H1 (cell line): Measurements from ENCODE around the gene MACROD2. TPM values are rescaled to one million over a fixed set of nuclear protein-coding genes. Genes with fewer than 3 reads are reported as not detected.

Experiments used
- CTCF ChIA-PET: fragments of 300-600 bp; sonication (Branson Sonifier 250); formaldehyde crosslinking; loops from one replicate; lab custom pipeline; 2021; ENCODE audit not compliant: partially characterized antibody; lab: Charles Lee
- POLR2A ChIA-PET: fragments of 300-600 bp; sonication (Branson Sonifier 250); formaldehyde crosslinking; loops from one replicate; lab custom pipeline; 2021; ENCODE audit warnings: inconsistent platforms; ENCODE audit not compliant: partially characterized antibody; lab: Charles Lee
- DNase-seq, 2 experiments: peaks; one replicate each; pipeline versions ENCODE4 v3.0.0 to v3.0.0-alpha.2; 2010 to 2022; ENCODE audit warnings: low spot score in 2 of 2, low read depth in 1 of 2, mixed read lengths in 1 of 2
- FAIRE-seq: peaks from 2 replicates; lab custom pipeline; 2011; peaks lifted over from hg19 to GRCh38; lab: Jason Lieb, UNC
- H2AFZ ChIP-seq: 2 replicates; pipeline ENCODE4 v1.8.1; 2012; ENCODE audit warnings: low read length, inconsistent platforms
- H2AK5ac ChIP-seq: 2 replicates; pipeline ENCODE4 v1.6.1; 2013; ENCODE audit warnings: low read depth, low read length
- H2BK120ac ChIP-seq: replicated peaks from 2 replicates; pipeline ENCODE3; 2013; ENCODE audit warnings: low read depth, low read length, inconsistent platforms
- H2BK12ac ChIP-seq: 2 replicates; pipeline ENCODE4 v1.6.1; 2013; ENCODE audit warnings: low read depth, low read length
- H2BK15ac ChIP-seq: 2 replicates; pipeline ENCODE4 v1.6.1; 2013; ENCODE audit warnings: low read length
- H2BK20ac ChIP-seq: 2 replicates; pipeline ENCODE4 v1.6.1; 2013; ENCODE audit warnings: low read length
- H2BK5ac ChIP-seq: 2 replicates; pipeline ENCODE4 v1.6.1; 2013; ENCODE audit warnings: low read depth, low read length
- H3K14ac ChIP-seq: 2 replicates; pipeline ENCODE4 v1.6.1; 2013; ENCODE audit warnings: inconsistent platforms; ENCODE audit not compliant: insufficient read length
- H3K18ac ChIP-seq: 2 replicates; pipeline ENCODE4 v1.6.1; 2013; ENCODE audit warnings: low read length; ENCODE audit errors: extremely low read depth
- H3K23ac ChIP-seq: 2 replicates; pipeline ENCODE4 v1.6.1; 2013; ENCODE audit warnings: inconsistent platforms; ENCODE audit not compliant: insufficient read length
- H3K23me2 ChIP-seq: 2 replicates; pipeline ENCODE4 v1.6.1; 2013; ENCODE audit warnings: low read depth, low read length
- H3K27ac ChIP-seq: 2 replicates; pipeline ENCODE4 v1.6.1; 2011; ENCODE audit warnings: low read depth, low read length, inconsistent platforms
- H3K27me3 ChIP-seq, 4 experiments: replicated peaks in 1 of 4; 1 replicate in 1 of 4; 2 replicates in 3 of 4; pipeline versions ENCODE4 v1.6.1 to v1.8.1; 2011 to 2013; ENCODE audit warnings: low read length in 3 of 4, mild to moderate bottlenecking in 3 of 4, inconsistent platforms in 2 of 4, mixed read lengths in 2 of 4, moderate library complexity in 1 of 4; ENCODE audit not compliant: control insufficient read depth in 3 of 4, insufficient read depth in 3 of 4; ENCODE audit errors: extremely low read depth in 1 of 4
- H3K36me3 ChIP-seq, 4 experiments: 2 replicates each; pipeline versions ENCODE4 v1.6.1 to v1.8.1; 2011 to 2013; ENCODE audit warnings: mild to moderate bottlenecking in 4 of 4, low read length in 3 of 4, moderate library complexity in 2 of 4, control low read depth in 1 of 4, inconsistent platforms in 1 of 4; ENCODE audit not compliant: insufficient read depth in 4 of 4, control insufficient read depth in 2 of 4
- H3K4ac ChIP-seq: replicated peaks from 2 replicates; pipeline ENCODE3; 2013; ENCODE audit warnings: low read length, low read depth, mixed read lengths, inconsistent platforms; ENCODE audit not compliant: insufficient read length
- H3K4me1 ChIP-seq, 4 experiments: replicated peaks in 1 of 4; 1 replicate in 1 of 4; 2 replicates in 3 of 4; pipeline versions ENCODE4 v1.6.1 to v1.8.1; 2011 to 2013; ENCODE audit warnings: low read length in 3 of 4, inconsistent platforms in 2 of 4, mixed read lengths in 1 of 4; ENCODE audit not compliant: insufficient read depth in 4 of 4, control insufficient read depth in 3 of 4
- H3K4me2 ChIP-seq, 2 experiments: 2 replicates each; pipeline versions ENCODE4 v1.6.1 to v1.8.1; 2011 to 2013; ENCODE audit warnings: low read depth in 2 of 2, low read length in 2 of 2, control low read depth in 1 of 2, inconsistent platforms in 1 of 2, mild to moderate bottlenecking in 1 of 2; ENCODE audit not compliant: insufficient read depth in 1 of 2
- H3K4me3 ChIP-seq, 4 experiments: fragments of 200-600, 300-600 bp in 1 of 4; sonication (generic), shearing (Covaris generic), sonication (Bioruptor Twin) in 1 of 4; 2 replicates each; pipeline versions ENCODE4 v1.5.1 to v1.8.1; 2011 to 2016; ENCODE audit warnings: low read length in 4 of 4, low read depth in 3 of 4, control low read depth in 2 of 4, inconsistent platforms in 2 of 4, mild to moderate bottlenecking in 2 of 4, mixed read lengths in 1 of 4, moderate library complexity in 1 of 4; ENCODE audit not compliant: insufficient read depth in 2 of 4; ENCODE audit errors: extremely low read depth in 1 of 4
- H3K56ac ChIP-seq: replicated peaks from 2 replicates; pipeline ENCODE3; 2013; ENCODE audit warnings: low read depth, mild to moderate bottlenecking, mixed read lengths, low read length, inconsistent platforms; ENCODE audit not compliant: insufficient read length
- H3K79me1 ChIP-seq: 2 replicates; pipeline ENCODE4 v1.6.1; 2013; ENCODE audit warnings: low read depth, low read length, control low read depth
- H3K79me2 ChIP-seq, 2 experiments: 2 replicates each; pipeline versions ENCODE4 v1.6.1 to v1.8.1; 2012 to 2013; ENCODE audit warnings: low read length in 2 of 2, mild to moderate bottlenecking in 2 of 2, inconsistent platforms in 1 of 2; ENCODE audit not compliant: insufficient read depth in 2 of 2, control insufficient read depth in 1 of 2
- H3K9ac ChIP-seq, 4 experiments: replicated peaks in 1 of 4; 1 replicate in 1 of 4; 2 replicates in 3 of 4; pipeline versions ENCODE4 v1.6.1 to v1.8.1; 2011 to 2013; ENCODE audit warnings: low read depth in 3 of 4, low read length in 3 of 4, control low read depth in 2 of 4, mild to moderate bottlenecking in 2 of 4, moderate library complexity in 2 of 4, inconsistent platforms in 1 of 4; ENCODE audit errors: extremely low read depth in 1 of 4
- H3K9me3 ChIP-seq, 2 experiments: 2 replicates each; pipeline versions ENCODE4 v1.6.1 to v1.8.1; 2012 to 2013; ENCODE audit warnings: mild to moderate bottlenecking in 2 of 2, moderate library complexity in 2 of 2, control low read depth in 1 of 2, inconsistent platforms in 1 of 2, low read depth in 1 of 2, low read length in 1 of 2, mixed read lengths in 1 of 2; ENCODE audit not compliant: insufficient read depth in 2 of 2
- H4K20me1 ChIP-seq, 2 experiments: replicated peaks in 1 of 2; 2 replicates each; pipeline versions ENCODE3 to v1.8.1; 2011 to 2013; ENCODE audit warnings: inconsistent platforms in 2 of 2, low read length in 2 of 2, mild to moderate bottlenecking in 1 of 2; ENCODE audit not compliant: insufficient read depth in 2 of 2, control insufficient read depth in 1 of 2
- H4K5ac ChIP-seq: 2 replicates; pipeline ENCODE4 v1.6.1; 2013; ENCODE audit warnings: low read length, low read depth, mixed read lengths, inconsistent platforms; ENCODE audit not compliant: insufficient read length
- H4K8ac ChIP-seq: 2 replicates; pipeline ENCODE4 v1.8.0; 2013; ENCODE audit warnings: mild to moderate bottlenecking, moderate library complexity, low read length, inconsistent platforms; ENCODE audit not compliant: insufficient read depth; ENCODE audit errors: extremely low read depth
- H4K91ac ChIP-seq: replicated peaks from 2 replicates; pipeline ENCODE3; 2013; ENCODE audit warnings: low read length, mixed read lengths, inconsistent platforms; ENCODE audit not compliant: insufficient read length
- ASH2L ChIP-seq: fragments of 200-600, 300-600 bp; sonication (generic); IDR thresholded peaks from one replicate; pipeline ENCODE4 v1.7.1; 2017; ENCODE audit warnings: low read length
- BACH1 ChIP-seq: IDR thresholded peaks from 2 replicates; pipeline ENCODE4 v1.6.1; 2012; ENCODE audit warnings: low read length, improper control_type of control experiment
- EP300 ChIP-seq, 2 experiments: IDR thresholded peaks; 1 replicate in 1 of 2; 2 replicates in 1 of 2; pipeline ENCODE4 v1.6.1; 2011 to 2012; ENCODE audit warnings: low read depth in 2 of 2, low read length in 2 of 2, mild to moderate bottlenecking in 2 of 2, borderline replicate concordance in 1 of 2, inconsistent platforms in 1 of 2, moderate library complexity in 1 of 2
- EZH2 ChIP-seq: fragments of 200-600 bp; sonication (generic); IDR thresholded peaks from 2 replicates; pipeline ENCODE4 v1.7.1; 2012; ENCODE audit warnings: low read depth, mild to moderate bottlenecking, moderate library complexity, low read length, inconsistent platforms; ENCODE audit not compliant: severe bottlenecking
- HDAC6 ChIP-seq: IDR thresholded peaks from one replicate; pipeline ENCODE4 v1.7.1; 2012; ENCODE audit warnings: low read depth, mild to moderate bottlenecking, inconsistent platforms, low read length, moderate library complexity
- KDM4A ChIP-seq: IDR thresholded peaks from one replicate; pipeline ENCODE4 v1.7.1; 2012; ENCODE audit warnings: low read depth, mild to moderate bottlenecking, moderate library complexity, low read length, inconsistent platforms; ENCODE audit not compliant: severe bottlenecking
- PHF8 ChIP-seq: fragments of 200-600 bp; sonication (generic); conservative IDR thresholded peaks from 2 replicates; pipeline ENCODE4 v1.7.1; 2012; ENCODE audit warnings: low read depth, mild to moderate bottlenecking, inconsistent platforms, low read length, moderate library complexity
- RBBP5 ChIP-seq: IDR thresholded peaks from 2 replicates; pipeline ENCODE4 v1.7.1; 2012; ENCODE audit warnings: low read depth, mild to moderate bottlenecking, inconsistent platforms, low read length, moderate library complexity, borderline replicate concordance
- SP1 ChIP-seq: IDR thresholded peaks from 2 replicates; pipeline ENCODE4 v1.6.1; 2011; ENCODE audit warnings: low read depth, low read length
- SRF ChIP-seq: IDR thresholded peaks from 2 replicates; pipeline ENCODE4 v1.6.1; 2011; ENCODE audit warnings: mild to moderate bottlenecking, low read depth, low read length, moderate library complexity
- TAF1 ChIP-seq: IDR thresholded peaks from 2 replicates; pipeline ENCODE4 v1.6.1; 2011; ENCODE audit warnings: mild to moderate bottlenecking, low read depth, low read length
- WGBS, 2 experiments: shearing (Covaris generic) in 1 of 2; methylation state at CpG; one replicate each; pipeline versions ENCODE4 v1.1.6 to v1.1.7; 2013 to 2015; ENCODE audit warnings: low lambda C conversion rate in 2 of 2, mixed read lengths in 2 of 2, inconsistent platforms in 1 of 2, low coverage in 1 of 2, missing lambda C conversion rate in 1 of 2; ENCODE audit not compliant: insufficient replicate concordance in 2 of 2, insufficient coverage in 1 of 2, insufficient read length in 1 of 2; ENCODE audit errors: extremely low coverage in 1 of 2, missing lambda C conversion rate in 1 of 2; 5-methylcytosine and 5-hydroxymethylcytosine counted together
- polyA plus RNA-seq, 7 experiments: library from polyadenylated mRNA; depleted of rRNA in 3 of 7; stranded (reverse) in 5 of 7; unstranded in 2 of 7; fragments of >200 nt in 5 of 7; fragments of 200-250 nt in 2 of 7; gene quantifications; 1 replicate in 5 of 7; 2 replicates in 1 of 7; 4 replicates in 1 of 7; pipeline versions ENCODE4 v1.2.1 to v1.2.3, GENCODE V29; 2011 to 2013; ENCODE audit warnings: missing spikeins in 2 of 7, mixed read lengths in 2 of 7
- total RNA-seq: library from RNA; stranded (reverse); fragmentation: NEBNext Ultra II Directional; extraction: Animal tissue kit (Norgen Biotek cat#: 25700); gene quantifications from 2 replicates; pipeline ENCODE4 v1.2.1, GENCODE V29; 2021
- TF ChIP-seq, protein P1 (sequence below), 3 experiments: IDR thresholded peaks; 1 replicate in 2 of 3; 2 replicates in 1 of 3; pipeline versions ENCODE4 v1.5.1 to v1.6.1; 2011; ENCODE audit warnings: low read length in 3 of 3, mild to moderate bottlenecking in 3 of 3, inconsistent platforms in 2 of 3, low read depth in 1 of 3, moderate library complexity in 1 of 3; ENCODE audit not compliant: insufficient read depth in 1 of 3; ENCODE audit errors: control extremely low read depth in 1 of 3

Gene MACROD2
- total and polyA plus RNA-seq, 2 of the 8 experiments (the other 6 are each of a cell fraction or from before 2014, with no cell fraction given), result 0.70 to 3.9 TPM

GRCh38 chr20:15058841-15059240, 1063.5 kb downstream of the MACROD2 start:
- Histone ChIP-seq H3K27me3 (no peaks in the 10 kb centered on the region), H2AFZ (no peak overlapping the region), H3K4ac (no peak overlapping the region), H3K4me2 (no peak overlapping the region), H3K9me3 (no peaks in the 10 kb centered on the region), H3K9ac (no peak overlapping the region), H2BK20ac (no peak overlapping the region), H3K14ac (no peak overlapping the region), H3K18ac (no peak overlapping the region), H2BK15ac (no peak overlapping the region), H3K79me2 (no peaks in the 10 kb centered on the region), H2AK5ac (no peak overlapping the region), H4K8ac (no peak overlapping the region), H3K27ac (no peak overlapping the region), H4K20me1 (no peaks in the 10 kb centered on the region), H2BK12ac (no peak overlapping the region), H3K23ac (no peak overlapping the region), H4K5ac (no peak overlapping the region), H2BK5ac (no peak overlapping the region), H3K36me3 (no peaks in the 10 kb centered on the region), H3K4me3 (no peak overlapping the region), H3K4me1 (0 out of 7 replicates have a peak, but pooled peaks cover 0 to 2% (median 0%) of the 10 kb centered on the region in 4 experiments), H4K91ac (no peak overlapping the region), H3K56ac (no peak overlapping the region), H3K23me2 (no peaks in the 10 kb centered on the region), H3K79me1 (no peaks in the 10 kb centered on the region), H2BK120ac (no peak overlapping the region)
- ChIA-PET CTCF (no interaction called here), POLR2A (interaction anchor here (0.6 kb wide), 1 partner anchor 78 kb away, joined by 3 read pairs; no protein-coding TSS in a partner anchor)
- 86% methylated on average over 3 of the region's 3 CpGs; no CpG with 5 or more reads in 1 of the 2 experiments for WGBS, 2 experiments
- FAIRE-seq (no peak), DNase-seq (no peak)
- TF ChIP-seq PHF8 (no peak), KDM4A (no peak), RBBP5 (no peak), EP300 (IDR thresholded peaks at IDR 0.05; ENCODE audit: borderline replicate concordance in 1 of 2, low read depth in 2 of 2, low read length in 2 of 2) (no peak), EZH2 (no peak), BACH1 (no peak), TAF1 (no peak), SRF (no peak), ASH2L (no peak), HDAC6 (no peak), SP1 (no peak)
- TF ChIP-seq, protein P1, sequence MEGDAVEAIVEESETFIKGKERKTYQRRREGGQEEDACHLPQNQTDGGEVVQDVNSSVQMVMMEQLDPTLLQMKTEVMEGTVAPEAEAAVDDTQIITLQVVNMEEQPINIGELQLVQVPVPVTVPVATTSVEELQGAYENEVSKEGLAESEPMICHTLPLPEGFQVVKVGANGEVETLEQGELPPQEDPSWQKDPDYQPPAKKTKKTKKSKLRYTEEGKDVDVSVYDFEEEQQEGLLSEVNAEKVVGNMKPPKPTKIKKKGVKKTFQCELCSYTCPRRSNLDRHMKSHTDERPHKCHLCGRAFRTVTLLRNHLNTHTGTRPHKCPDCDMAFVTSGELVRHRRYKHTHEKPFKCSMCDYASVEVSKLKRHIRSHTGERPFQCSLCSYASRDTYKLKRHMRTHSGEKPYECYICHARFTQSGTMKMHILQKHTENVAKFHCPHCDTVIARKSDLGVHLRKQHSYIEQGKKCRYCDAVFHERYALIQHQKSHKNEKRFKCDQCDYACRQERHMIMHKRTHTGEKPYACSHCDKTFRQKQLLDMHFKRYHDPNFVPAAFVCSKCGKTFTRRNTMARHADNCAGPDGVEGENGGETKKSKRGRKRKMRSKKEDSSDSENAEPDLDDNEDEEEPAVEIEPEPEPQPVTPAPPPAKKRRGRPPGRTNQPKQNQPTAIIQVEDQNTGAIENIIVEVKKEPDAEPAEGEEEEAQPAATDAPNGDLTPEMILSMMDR (IDR thresholded peaks at IDR 0.05; ENCODE audit: control extremely low read depth in 1 of 3, insufficient read depth in 1 of 3, low read depth in 1 of 3, low read length in 3 of 3), result no peak
